ENCODE data around the gene ERC1.

ERC1 gene

GRCh38 chr12:949453-950191 is 41.4 kb upstream of the ERC1 start, which contains the start of gene RAD52:
Gene RAD52 (minus strand): TSS chr12:949694. CDS start chr12:933058, 16,636 bp downstream.
- DNase-seq, result peak; percentile 97
- Histone ChIP-seq H3K4me3 (ENCODE audit: low read depth, low read length) (peak within 1 kb of the TSS; percentile 74), H3K9me3 (ENCODE audit: severe bottlenecking) (no peaks in the 10 kb centered on the region), H3K36me3 (no peaks in the 10 kb centered on the region), H3K27ac (peak within 1 kb of the TSS; percentile 93), H3K27me3 (ENCODE audit: insufficient read depth, low read depth, severe bottlenecking) (no peaks in the 10 kb centered on the region)
- TF ChIP-seq CTCF (IDR thresholded peaks at IDR 0.05; ENCODE audit: low read depth, low read length), result peak; percentile 79

GRCh38 chr12:951176-951575 is 39.8 kb upstream of the ERC1 start:
- TF ChIP-seq CTCF (IDR thresholded peaks at IDR 0.05; ENCODE audit: low read depth, low read length), result no peak
- H3K4me3 ChIP-seq (ENCODE audit: low read depth, low read length), result no peak overlapping the region
- no peak overlapping the region for H3K27ac ChIP-seq
- no peaks in the 10 kb centered on the region for H3K27me3 ChIP-seq (ENCODE audit: insufficient read depth, low read depth, severe bottlenecking)
- DNase-seq, result no peak
- no peaks in the 10 kb centered on the region for H3K9me3 ChIP-seq (ENCODE audit: severe bottlenecking)
- H3K36me3 ChIP-seq, result no peaks in the 10 kb centered on the region

GRCh38 chr12:953776-954175 is 37.2 kb upstream of the ERC1 start:
- DNase-seq, result no peak
- no peaks in the 10 kb centered on the region for H3K9me3 ChIP-seq (ENCODE audit: severe bottlenecking)
- no peak for TF ChIP-seq CTCF (IDR thresholded peaks at IDR 0.05; ENCODE audit: low read depth, low read length)
- no peaks in the 10 kb centered on the region for H3K36me3 ChIP-seq
- H3K27me3 ChIP-seq (ENCODE audit: insufficient read depth, low read depth, severe bottlenecking), result no peaks in the 10 kb centered on the region
- peak overlapping the region; percentile 81 for H3K27ac ChIP-seq
- no peak overlapping the region for H3K4me3 ChIP-seq (ENCODE audit: low read depth, low read length)

- no peak overlapping the region for H3K27ac ChIP-seq
- no peak overlapping the region for H3K4me3 ChIP-seq (ENCODE audit: low read depth, low read length)
- H3K27me3 ChIP-seq (ENCODE audit: insufficient read depth, low read depth, severe bottlenecking), result no peaks in the 10 kb centered on the region
- DNase-seq, result no peak
- TF ChIP-seq CTCF (IDR thresholded peaks at IDR 0.05; ENCODE audit: low read depth, low read length), result no peak
- H3K36me3 ChIP-seq, result no peaks in the 10 kb centered on the region
- no peaks in the 10 kb centered on the region for H3K9me3 ChIP-seq (ENCODE audit: severe bottlenecking)
Observed at GRCh38 chr12:954741-955140, 36.3 kb upstream of the ERC1 start.

DNA sequence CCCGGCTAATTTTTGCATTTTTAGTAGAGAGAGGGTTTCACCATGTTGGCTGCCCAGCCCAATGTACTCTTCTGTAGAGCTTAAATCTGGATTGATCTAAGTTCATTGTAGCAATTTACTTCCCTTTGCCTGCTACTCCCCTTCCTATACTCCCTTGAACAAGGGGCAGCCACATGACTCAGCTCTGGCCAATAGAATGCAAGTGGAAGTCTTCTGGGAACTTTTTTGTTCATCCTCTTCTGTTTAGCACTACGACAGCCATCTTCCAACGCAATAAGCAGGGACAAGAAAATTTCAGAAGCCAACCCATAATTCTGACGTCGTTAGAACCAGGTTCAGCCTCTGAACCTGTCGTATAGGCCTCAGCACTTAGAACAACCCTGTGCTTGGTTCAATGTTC is 35.1 kb upstream of the ERC1 start:
- Histone ChIP-seq H3K9me3 (ENCODE audit: severe bottlenecking) (no peaks in the 10 kb centered on the region), H3K27ac (no peak overlapping the region), H3K4me3 (ENCODE audit: low read depth, low read length) (no peak overlapping the region), H3K27me3 (ENCODE audit: insufficient read depth, low read depth, severe bottlenecking) (no peaks in the 10 kb centered on the region), H3K36me3 (no peaks in the 10 kb centered on the region)
- no peak for TF ChIP-seq CTCF (IDR thresholded peaks at IDR 0.05; ENCODE audit: low read depth, low read length)
- DNase-seq, result no peak

Data from WERI-Rb-1 (cell line).